ENCODE measurements around the gene SERPINC1.

DNA sequence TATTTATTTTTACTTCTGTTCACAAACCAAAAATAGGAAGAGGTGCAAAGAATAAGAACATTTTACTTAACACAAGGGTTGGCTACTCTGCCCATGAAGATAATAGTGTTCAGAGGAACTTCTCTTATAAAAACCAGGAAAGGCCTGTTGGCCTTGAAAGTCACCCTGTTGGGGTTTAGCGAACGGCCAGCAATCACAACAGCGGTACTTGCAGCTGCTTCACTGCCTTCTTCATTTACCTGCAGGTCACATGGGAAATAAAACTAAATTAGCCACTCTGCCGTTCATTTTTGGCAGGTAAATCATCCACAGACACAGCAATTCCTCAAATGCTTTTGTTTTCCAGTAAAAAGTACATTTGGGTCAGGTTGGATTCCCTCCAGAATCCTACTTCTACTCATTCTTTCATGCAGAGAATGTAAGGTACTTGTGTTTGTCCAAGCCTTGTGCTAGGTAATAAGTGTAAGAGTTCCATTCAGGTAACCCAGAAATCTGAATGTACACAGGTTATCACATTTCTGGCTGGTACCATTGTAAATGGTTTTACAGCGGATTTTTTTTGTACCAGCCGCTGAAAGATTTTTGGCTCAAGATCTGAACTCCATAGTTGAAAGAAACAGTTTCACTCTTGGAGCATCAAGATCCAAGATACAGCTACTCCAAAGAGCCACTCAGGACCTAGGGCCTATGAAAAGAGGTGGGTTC is 13.1 kb downstream of the SERPINC1 start:
- TF ChIP-seq, protein P1, sequence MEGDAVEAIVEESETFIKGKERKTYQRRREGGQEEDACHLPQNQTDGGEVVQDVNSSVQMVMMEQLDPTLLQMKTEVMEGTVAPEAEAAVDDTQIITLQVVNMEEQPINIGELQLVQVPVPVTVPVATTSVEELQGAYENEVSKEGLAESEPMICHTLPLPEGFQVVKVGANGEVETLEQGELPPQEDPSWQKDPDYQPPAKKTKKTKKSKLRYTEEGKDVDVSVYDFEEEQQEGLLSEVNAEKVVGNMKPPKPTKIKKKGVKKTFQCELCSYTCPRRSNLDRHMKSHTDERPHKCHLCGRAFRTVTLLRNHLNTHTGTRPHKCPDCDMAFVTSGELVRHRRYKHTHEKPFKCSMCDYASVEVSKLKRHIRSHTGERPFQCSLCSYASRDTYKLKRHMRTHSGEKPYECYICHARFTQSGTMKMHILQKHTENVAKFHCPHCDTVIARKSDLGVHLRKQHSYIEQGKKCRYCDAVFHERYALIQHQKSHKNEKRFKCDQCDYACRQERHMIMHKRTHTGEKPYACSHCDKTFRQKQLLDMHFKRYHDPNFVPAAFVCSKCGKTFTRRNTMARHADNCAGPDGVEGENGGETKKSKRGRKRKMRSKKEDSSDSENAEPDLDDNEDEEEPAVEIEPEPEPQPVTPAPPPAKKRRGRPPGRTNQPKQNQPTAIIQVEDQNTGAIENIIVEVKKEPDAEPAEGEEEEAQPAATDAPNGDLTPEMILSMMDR (IDR thresholded peaks at IDR 0.05), result no peak
- TF ChIP-seq POLR2AphosphoS5 (IDR thresholded peaks at IDR 0.05) (no peak), POLR2A (IDR thresholded peaks at IDR 0.05) (no peak), EP300 (IDR thresholded peaks at IDR 0.05) (no peak)

Data from upper lobe of left lung (tissue), 4 donors.